LNCAP (cell line): Measurements from ENCODE around the gene NVL.

Experiments used
- CTCF ChIP-seq: fragments of 450-650 bp; IDR thresholded peaks from 2 replicates; pipeline ENCODE4 v1.5.1; 2017; ENCODE audit warnings: mild to moderate bottlenecking

Gene NVL

GRCh38 chr1:224245188-224245587, 84.8 kb downstream of the NVL start:
- no peak for TF ChIP-seq CTCF

GRCh38 chr1:224238756-224239155, 91.2 kb downstream of the NVL start:
- TF ChIP-seq CTCF, result no peak

GRCh38 chr1:224238212-224238611, 91.8 kb downstream of the NVL start:
- no peak for TF ChIP-seq CTCF

- no peak for TF ChIP-seq CTCF
Measured at GRCh38 chr1:224237119-224237881, 92.7 kb downstream of the NVL start.

- no peak for TF ChIP-seq CTCF
Measured at GRCh38 chr1:224235813-224236493, 94.0 kb downstream of the NVL start.

- no peak for TF ChIP-seq CTCF
Measured at GRCh38 chr1:224234017-224234416, 96.0 kb downstream of the NVL start.

- no peak for TF ChIP-seq CTCF
Measured at GRCh38 chr1:224226849-224227502, 103.0 kb downstream of the NVL start.
